ENCODE data around the gene OPRM1.

Gene OPRM1

GRCh38 chr6:154092326-154092962, 53.4 kb downstream of the OPRM1 start:
- Histone ChIP-seq H3K4me3 (ENCODE audit: low read depth, low read length) (peak overlapping the region; percentile 25), H3K36me3 (peaks cover 20% of the 10 kb centered on the region), H3K27me3 (no peaks in the 10 kb centered on the region), H3K4me1 (peaks cover 25% of the 10 kb centered on the region), H3K9me3 (no peaks in the 10 kb centered on the region)
- TF ChIP-seq CTCF (IDR thresholded peaks at IDR 0.05; ENCODE audit: low read depth, low read length) = no peak
- DNase-seq = peak; percentile 75

GRCh38 chr6:154093231-154094044, 54.4 kb downstream of the OPRM1 start:
- no peak for TF ChIP-seq CTCF (IDR thresholded peaks at IDR 0.05; ENCODE audit: low read depth, low read length)
- peak overlapping the region; percentile 25 for H3K4me3 ChIP-seq (ENCODE audit: low read depth, low read length)
- H3K36me3 ChIP-seq = peaks cover 20% of the 10 kb centered on the region
- no peaks in the 10 kb centered on the region for H3K27me3 ChIP-seq
- no peaks in the 10 kb centered on the region; the same call in 1 of the 2 replicates for H3K9me3 ChIP-seq
- DNase-seq = peak; percentile 76
- peaks cover 25% of the 10 kb centered on the region for H3K4me1 ChIP-seq

GRCh38 chr6:154095571-154095970, 56.5 kb downstream of the OPRM1 start:
- Histone ChIP-seq H3K9me3 (no peaks in the 10 kb centered on the region; the same call in 1 of the 2 replicates), H3K36me3 (peaks cover 15% of the 10 kb centered on the region), H3K4me1 (peaks cover 25% of the 10 kb centered on the region), H3K27me3 (no peaks in the 10 kb centered on the region), H3K4me3 (ENCODE audit: low read depth, low read length) (no peak overlapping the region)
- no peak for DNase-seq
- TF ChIP-seq CTCF (IDR thresholded peaks at IDR 0.05; ENCODE audit: low read depth, low read length) = no peak

GRCh38 chr6:154096316-154096715, 57.3 kb downstream of the OPRM1 start:
- H3K27me3 ChIP-seq = no peaks in the 10 kb centered on the region
- DNase-seq = no peak
- H3K4me1 ChIP-seq = peaks cover 25% of the 10 kb centered on the region
- no peak overlapping the region for H3K4me3 ChIP-seq (ENCODE audit: low read depth, low read length)
- peaks cover 8% of the 10 kb centered on the region for H3K36me3 ChIP-seq
- no peak for TF ChIP-seq CTCF (IDR thresholded peaks at IDR 0.05; ENCODE audit: low read depth, low read length)
- no peaks in the 10 kb centered on the region; the same call in 1 of the 2 replicates for H3K9me3 ChIP-seq

GRCh38 chr6:154096834-154097233, 57.8 kb downstream of the OPRM1 start:
- no peaks in the 10 kb centered on the region; the same call in 1 of the 2 replicates for H3K9me3 ChIP-seq
- H3K36me3 ChIP-seq = peaks cover 7% of the 10 kb centered on the region; the same call in 1 of the 2 replicates
- no peaks in the 10 kb centered on the region for H3K27me3 ChIP-seq
- peaks cover 22% of the 10 kb centered on the region for H3K4me1 ChIP-seq
- no peak overlapping the region for H3K4me3 ChIP-seq (ENCODE audit: low read depth, low read length)
- no peak for DNase-seq
- TF ChIP-seq CTCF (IDR thresholded peaks at IDR 0.05; ENCODE audit: low read depth, low read length) = no peak

GRCh38 chr6:154099211-154099610, 60.2 kb downstream of the OPRM1 start:
- no peaks in the 10 kb centered on the region for H3K27me3 ChIP-seq

More at GRCh38 chr6:154099211-154099610, 60.2 kb downstream of the OPRM1 start:
- Histone ChIP-seq H3K36me3 (peaks cover 7% of the 10 kb centered on the region; the same call in 1 of the 2 replicates), H3K4me1 (peaks cover 10% of the 10 kb centered on the region), H3K9me3 (no peaks in the 10 kb centered on the region; the same call in 1 of the 2 replicates), H3K4me3 (ENCODE audit: low read depth, low read length) (no peak overlapping the region)
- no peak for DNase-seq
- no peak for TF ChIP-seq CTCF (IDR thresholded peaks at IDR 0.05; ENCODE audit: low read depth, low read length)
